GM11168 (cell line): Measurements from ENCODE around the gene CYSTM1.

Source experiments
- in situ Hi-C: fragments of 300-500 bp; cut with MboI; formaldehyde crosslinking; loops from one replicate; pipeline ENCODE4 v1.12.0; 2022; ENCODE audit warnings: low sequenced_read_pairs; ENCODE audit not compliant: unreplicated experiment

CYSTM1 gene

DNA sequence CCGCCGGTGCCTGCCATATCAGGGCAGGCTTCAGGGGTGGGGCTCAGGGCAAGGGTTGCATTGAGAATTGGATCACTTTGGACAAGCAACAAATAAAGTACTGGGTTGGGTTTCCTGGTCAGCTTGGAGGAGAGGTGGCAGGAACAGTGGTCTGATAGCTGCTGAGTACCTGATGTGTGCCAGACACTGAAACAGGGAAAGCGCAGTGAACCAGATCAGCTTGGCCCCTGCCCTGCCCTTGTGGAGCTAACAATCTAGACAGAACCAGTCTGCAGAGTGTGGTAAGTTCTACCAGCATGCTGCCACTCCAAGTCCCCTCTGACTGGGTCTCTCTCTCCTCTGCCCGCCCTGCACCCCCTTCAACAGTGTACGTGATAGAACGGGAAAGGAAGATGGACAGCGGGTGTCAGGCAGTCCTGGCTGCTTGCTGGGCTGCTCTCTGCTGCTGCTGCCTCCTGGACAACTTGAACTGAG, 53.4 kb downstream of the CYSTM1 start:
- in situ Hi-C loops = no loop called here

DNA sequence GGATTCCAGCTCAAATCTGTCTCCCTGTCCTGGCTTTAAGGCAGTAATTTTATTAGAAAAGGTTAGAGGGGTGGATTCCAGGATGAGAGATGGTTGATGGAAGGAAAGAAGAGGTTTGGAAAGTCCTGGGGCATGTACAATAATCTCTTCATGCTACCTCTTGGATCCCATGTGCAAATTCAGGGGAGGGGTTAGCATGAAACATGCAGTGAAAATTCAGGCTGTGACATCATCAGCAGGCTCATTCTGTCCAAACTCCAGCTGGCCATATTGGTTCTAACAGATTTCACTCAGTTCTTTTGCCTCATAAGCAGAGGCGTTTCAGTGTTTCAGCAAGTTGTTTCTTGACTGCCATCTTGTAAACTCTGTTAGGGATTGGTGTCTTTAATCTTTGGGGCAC, 55.4 kb downstream of the CYSTM1 start:
- in situ Hi-C loops = loop anchor here (5.0 kb wide), 1 partner anchor 127 kb away; no protein-coding TSS in a partner anchor

DNA sequence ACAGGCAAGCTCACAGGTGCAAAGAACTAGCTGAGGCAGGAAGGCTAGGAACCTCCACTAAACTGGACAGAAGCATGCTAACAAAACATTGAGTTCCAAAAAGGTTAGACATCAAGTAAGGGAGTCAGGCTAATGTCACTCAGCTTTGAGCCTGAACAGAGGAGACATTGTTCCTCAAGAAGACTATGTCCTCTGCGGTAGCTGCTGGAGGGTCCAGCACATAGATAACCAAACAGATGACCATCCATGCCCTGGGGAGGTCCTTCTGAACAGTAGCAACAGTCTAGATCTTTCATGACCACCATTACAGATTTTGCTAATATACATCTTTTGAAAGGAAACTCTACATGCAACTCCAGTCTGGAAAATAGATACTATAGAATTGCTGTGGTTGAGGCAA, 57.7 kb downstream of the CYSTM1 start:
- in situ Hi-C loops = loop anchor here (5.0 kb wide), 1 partner anchor 125 kb away; no protein-coding TSS in a partner anchor

DNA sequence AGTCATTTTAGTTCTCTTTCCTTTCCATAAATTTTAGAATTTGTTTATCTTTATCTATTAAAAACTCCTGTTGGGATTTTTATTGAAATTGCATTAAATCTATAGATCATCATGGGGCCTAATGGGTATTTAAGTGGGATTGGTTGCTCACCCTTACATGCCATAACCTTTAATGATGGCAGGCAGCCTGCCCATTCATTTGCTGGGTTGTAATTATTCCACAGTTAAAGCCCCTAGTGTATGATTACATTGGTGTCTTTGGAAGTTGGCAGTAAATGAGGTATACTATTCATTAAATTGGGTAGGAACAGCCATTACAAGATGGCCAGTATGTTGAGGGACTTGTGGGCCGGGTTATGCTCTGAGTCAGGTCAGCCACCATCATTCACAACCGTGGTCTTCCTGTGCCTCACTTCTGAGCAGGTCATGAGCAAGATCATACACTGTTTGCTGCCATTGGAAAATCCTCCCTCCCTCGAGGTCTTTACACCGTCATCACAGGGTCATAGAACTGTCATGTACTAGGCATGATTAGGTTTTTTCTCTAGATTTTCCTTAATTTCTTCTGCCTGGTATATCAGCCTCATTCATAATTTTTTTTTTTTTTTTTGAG, 59.5 kb downstream of the CYSTM1 start:
- in situ Hi-C loops = loop anchor here (5.0 kb wide), 1 partner anchor 123 kb away; no protein-coding TSS in a partner anchor

DNA sequence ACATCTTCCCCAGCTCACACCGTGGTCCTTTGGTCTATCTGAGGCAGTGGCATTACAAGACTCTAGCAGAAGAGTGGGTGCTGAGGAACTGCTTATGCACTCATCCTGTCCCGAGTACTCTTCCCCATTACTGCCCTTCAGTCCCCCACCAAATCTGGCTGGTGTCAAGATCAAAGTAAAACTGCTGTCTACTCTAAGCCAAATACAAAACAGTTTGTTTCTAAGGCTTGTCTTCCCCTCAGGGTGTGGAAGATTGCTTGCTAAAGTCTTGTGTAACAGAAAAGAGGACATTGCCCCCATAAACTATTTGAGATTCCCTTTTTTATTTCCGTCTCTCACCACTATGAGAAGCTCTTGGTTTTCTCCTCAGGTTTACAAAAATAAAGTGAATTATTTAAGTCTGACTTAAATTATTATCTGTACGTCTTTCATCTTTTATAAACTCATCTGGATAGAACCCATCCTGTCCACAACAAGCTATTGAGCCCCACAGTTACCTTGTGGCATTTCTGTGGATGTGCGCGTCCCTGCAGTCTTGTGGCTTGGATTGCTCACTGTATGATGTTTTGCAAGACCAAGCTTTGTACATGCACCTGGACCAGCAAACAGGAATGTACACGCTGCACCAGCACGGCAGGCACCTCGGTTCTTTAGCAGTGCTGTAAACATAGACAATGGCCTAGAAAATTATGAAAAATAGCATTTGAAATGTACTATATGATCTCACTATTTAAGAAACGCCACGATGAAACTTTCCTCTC, 61.0 kb downstream of the CYSTM1 start:
- in situ Hi-C loops = no loop called here

DNA sequence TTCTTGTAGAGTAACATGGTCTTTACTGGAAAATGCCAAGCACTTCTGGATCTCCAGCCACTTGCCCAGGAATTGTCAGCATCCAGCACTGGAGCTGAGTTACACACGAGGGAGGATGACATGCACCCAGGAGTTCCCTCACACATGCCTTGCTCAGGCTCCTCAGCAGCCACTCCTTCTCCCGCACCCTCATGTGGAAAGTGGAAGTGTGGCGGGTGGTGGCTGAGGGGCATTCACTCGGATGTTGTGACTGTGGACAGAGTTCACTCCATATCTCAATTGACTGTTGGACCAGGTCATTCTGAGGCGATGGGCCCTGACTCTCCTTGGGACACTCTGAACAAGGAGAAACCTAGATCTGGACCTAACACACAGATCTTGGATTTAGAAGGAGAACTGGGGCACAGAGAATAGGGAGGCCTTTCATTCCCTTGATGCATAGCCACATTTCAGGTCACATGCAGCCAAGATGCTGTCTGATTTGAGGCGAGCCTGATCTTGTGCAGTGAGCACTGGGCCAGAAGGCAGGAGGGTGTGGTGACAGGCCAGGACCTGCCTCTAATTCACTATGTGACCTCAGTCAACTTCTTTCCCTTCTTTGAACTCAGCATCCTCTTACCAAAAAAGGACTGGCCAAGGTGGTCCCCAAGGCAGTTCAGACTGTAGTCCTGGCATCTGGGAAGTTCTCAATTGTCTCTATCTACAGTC, 62.1 kb downstream of the CYSTM1 start:
- in situ Hi-C loops = no loop called here

DNA sequence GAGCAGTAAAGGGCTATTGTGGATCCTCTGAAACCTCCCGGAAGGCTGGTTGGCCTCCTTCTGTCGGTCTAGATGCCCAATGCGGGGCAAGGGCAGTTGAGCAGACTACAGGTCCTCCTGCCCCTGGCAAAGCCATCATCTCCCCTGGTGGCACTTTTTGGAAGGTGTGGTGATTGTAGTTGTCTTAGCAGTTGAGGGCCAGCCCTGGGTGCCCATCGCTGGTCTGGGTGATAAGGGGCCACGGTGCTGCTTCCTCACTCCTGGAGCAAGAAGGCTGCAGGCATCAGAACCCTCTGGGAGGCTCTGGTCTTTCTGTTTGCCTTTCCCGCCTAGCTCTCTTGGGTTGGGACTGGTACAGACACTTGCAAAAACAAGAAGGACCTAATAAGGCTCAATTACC, 63.8 kb downstream of the CYSTM1 start:
- in situ Hi-C loops = no loop called here

DNA sequence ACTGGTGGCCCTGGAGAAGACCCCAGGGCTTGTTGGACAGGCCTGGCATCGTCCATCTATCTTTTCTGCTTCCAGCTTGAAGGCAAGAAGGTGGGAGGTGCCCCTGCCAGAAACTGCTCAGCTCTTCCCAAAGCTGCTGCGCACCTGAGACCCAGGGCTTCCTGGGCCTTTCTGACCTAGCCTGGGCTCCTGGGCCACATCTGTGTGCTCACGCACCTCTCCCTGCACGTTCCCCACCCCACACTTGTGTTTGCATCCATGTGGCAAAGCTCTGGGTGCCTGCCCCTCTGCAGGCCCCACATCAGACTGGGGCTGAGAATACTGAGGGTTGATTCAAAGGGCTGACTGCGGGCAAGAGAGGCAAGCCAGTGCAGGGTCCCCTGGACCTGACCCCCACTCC, 64.5 kb downstream of the CYSTM1 start:
- in situ Hi-C loops = no loop called here

DNA sequence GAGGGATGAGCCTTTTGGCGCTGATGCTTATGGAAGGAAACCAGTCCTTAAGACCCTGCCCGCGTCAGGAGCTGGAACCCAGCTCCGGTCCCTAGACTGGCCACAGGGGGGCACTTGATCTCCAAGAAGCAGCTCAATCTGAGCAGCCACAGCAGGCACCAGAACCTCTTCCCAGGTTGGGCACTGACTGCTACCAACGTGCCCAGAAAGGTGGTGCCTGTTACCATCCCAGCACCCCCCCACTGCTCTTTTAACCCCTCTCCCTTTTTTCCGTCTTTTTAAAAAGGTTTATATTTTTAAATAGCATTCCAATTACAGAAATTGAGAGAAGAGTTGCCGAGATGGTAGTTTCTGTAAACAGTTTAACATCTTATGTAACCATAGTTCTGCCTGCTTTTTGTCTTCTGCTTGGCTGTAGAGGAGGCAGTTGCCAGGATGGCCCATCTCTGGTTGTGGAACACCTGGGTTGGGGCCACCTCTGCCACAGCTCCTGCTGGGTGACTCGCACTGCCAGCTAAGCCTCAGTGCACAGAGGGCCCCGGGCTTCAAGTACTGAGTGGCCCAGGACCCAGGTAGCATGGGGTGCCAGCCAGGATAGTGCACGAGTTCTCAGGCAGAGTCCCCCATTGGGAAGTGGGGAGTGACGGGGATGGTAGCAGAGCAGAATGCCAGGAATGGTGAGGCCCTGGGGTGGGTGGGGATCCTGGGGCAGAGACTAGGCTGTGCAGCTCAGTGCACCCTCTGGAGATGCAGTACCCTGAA, 65.1 kb downstream of the CYSTM1 start:
- in situ Hi-C loops = no loop called here

DNA sequence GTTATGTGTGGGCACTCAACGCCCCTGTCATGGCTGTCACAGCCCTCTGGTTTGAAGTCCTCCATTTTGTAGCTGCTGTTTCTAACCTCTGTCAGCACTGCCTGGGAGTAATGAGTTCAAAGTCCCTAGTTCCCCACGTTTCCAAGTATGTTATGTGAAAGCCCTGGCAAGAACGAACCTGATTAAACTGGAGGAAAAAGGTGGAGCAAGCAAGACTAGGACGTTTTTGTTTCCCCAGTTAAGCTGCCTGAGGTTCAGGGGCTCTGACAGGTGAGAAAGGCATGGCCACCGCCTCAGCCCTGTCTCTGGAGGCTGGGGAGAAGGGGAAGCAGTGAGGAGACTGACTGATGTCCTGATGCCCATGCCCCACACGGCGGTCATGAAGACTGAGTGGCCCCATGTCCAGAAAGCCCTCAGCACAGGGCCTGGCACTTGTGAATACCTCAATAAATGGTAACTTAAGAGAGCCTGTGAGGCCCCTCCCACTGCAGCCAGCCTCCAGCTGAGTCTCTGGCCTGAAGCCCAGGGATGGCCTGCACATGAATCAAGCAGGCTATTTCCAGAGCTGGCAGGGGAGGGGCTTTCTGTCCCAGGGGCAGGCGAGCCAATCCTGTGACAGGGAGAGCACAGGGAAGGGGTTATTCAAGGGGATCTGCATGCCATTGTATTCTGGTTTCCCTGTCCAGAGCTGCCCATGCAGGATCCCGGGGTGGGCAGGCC, 66.2 kb downstream of the CYSTM1 start:
- in situ Hi-C loops = no loop called here

DNA sequence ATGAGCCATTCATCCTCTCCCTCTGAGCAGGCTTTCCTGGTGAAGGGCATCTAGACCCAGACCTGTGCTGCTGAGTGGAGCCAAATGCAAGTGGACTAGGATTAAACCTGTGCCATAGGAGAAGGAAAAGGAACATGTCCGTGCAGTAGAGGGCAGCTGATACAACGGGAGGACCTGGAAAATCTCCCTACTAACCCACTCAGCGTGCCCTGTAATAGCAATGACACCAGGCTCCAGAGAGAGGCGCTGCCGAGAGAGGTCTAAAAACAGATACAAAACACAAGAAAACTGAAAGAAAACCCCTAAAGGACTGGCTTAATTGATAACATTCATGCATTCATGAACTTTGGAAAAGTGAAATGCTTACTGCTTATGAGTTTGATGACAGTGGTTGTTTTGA, 67.1 kb downstream of the CYSTM1 start:
- in situ Hi-C loops = no loop called here

DNA sequence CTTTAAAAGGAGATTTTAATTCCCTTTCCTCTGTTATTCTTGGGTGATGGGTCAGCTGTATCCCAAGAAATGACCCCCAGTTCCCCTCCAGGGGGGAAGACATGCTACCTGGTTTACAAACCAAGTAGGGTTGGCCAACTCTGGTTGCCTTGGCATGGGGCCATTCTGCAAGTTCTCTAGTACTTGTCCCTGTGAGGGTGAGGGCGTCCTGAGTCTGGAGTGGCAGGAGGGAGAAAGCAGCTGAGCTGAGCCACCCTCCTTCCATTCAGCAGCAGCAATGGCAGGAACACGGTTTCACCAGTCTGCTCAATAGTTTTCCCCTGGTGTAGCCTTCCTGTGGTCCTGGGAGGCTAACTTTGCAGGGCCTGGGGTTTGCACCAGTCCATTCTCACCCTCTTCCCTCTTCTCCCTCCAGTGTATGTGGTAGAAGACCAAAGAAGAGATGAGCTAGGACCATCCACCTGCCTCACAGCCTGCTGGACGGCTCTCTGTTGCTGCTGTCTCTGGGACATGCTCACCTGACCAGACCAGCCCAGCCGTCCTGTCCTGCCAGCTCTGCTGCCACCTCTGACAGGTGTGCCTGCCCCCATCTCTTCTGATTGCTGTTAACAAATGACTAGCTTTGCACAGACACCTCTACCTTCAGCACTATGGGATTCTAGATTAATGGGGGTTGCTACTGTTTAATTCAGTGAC, 68.0 kb downstream of the CYSTM1 start:
- in situ Hi-C loops = no loop called here

DNA sequence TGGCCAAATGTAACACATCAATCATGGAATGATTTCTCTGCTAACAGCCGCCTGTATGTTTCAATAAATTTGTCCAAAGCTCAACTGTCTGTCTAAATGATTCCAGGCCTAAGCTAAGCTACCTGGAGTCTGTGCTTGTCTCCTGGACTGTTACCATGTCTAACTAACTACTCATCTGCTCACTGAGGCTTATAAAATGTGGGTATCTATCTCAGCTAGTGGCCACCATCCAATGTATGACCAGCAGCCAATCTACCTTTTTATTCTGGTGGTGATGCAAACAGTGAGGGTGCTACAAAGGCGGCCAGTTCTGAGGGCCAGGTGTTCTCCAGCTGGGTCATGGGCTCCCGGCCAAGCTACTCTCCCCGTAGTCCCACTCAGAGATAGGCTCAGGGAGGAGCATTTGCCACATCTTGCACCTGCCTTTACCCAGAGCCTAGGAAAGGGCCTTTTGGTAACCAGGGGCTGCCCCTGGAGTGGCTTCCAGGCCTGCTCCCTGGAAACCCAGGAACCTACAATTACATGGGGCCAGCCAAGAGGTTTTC, 68.8 kb downstream of the CYSTM1 start:
- in situ Hi-C loops = no loop called here

DNA sequence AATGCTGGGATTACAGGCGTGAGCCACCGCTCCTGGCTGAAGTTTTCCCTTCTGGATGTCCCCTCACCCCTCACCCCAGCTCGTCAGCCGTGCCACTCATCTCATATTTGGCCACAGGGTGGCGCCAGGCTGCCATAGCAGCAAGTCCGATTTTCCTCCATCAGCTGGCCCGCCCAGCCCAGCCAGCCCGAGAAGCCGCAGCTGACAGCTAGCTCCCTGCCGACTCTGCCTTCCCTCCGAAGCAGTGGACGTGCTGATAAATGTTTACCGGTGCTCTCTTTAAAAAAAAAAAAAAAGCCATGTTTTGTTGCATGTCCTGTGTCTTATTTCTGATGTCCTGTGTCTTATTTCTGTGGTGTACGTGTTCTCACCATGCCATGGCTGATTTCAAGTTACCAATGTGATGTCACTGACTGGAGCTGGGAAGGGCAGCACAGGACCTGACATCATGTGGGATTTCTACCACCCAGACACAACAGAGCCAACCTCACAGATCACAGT, 69.6 kb downstream of the CYSTM1 start:
- in situ Hi-C loops = no loop called here

DNA sequence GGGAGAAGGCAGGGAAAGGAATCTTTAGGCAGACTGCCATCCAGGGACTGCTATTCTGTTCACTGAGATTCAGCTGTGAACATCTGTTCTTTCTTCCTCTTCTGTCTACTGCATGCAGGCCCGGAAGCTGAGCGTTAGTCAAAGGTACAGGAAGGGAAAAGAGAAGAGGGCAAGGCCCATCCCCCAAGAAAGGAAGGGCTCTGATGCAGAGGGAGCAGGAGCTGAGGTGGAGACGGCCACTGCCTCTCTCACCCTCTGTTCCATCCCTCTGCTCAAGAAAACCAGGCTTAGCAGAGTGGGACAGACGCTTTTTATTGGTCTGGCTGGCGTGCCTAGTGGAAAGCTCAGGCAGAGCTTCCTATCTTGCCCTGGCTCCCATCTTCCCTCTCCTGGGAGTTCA, 70.4 kb downstream of the CYSTM1 start:
- in situ Hi-C loops = no loop called here

DNA sequence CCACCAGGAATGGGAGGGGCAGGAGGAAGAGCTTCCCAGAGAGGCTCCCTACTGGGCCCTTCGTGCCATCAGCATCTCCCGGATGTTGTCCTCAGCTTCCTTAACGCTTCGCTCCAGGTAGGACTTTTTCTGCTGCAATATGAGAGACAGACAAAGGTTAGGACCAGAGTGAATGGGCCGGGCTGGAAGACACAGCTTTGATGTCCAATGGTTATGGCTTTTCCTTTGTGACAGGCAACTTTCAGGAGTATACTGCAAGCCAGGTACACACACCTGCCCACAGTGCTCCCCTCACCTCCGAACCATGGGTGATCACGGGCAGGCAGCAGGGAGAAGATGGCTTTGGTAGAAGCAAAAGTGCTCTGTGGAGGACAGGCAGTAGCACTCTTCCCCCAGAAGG, 70.9 kb downstream of the CYSTM1 start:
- in situ Hi-C loops = no loop called here

DNA sequence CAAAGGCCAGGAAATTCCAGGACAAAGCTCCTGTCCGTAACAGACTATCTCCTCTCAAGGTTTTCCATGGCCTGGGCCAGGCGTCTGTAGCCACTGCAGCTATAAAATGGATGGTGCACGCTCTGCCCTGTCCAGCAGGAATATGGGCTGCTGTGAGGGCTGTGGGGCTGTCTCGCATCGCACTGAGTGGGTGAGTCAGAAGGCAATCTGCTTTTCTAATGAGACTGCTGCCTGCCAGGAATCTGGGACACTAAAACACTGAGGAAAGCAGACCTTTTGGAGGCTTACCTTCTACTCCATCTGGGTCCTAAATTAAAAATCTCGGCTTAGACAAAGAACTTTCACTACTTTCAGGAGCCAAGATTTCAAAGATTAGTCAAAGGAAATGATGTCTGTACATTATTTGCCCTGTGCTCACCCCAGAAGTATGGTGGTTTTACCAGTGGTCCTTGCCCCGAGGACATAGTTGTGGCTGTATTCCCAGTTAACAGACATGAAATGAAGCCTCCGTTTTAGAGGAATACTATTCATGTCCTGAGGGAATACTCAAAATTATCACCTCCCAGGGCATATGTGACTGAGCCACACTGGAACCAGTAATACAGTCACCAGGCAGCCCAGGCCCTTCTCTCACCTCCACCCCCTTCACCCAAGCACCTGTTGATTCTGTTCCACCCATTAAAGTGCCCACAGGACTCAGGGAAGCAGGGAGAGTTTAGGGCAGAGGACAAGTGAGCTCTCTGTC, 71.6 kb downstream of the CYSTM1 start:
- in situ Hi-C loops = no loop called here

DNA sequence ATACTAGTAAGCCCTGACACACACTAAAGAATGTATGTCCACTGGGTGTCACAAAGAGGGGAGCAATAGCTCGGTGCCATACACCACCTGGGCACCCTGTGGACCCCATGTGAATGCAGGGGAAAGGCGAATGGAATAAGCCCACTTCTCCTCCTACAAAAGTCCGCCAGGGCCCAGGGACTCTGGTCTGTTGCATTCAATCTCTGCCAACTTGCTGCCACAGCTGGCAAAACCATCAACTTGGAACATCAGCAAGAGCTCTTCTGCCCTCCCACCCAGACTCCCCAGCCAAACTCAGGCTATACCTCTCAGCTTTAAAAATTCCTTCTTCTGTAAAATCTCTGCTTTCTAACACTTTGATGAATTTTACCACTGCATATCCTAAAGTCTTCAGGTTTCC, 73.4 kb downstream of the CYSTM1 start:
- in situ Hi-C loops = no loop called here
